Measurements from ENCODE around the gene SH3PXD2A. TPM values are rescaled to one million over a fixed set of nuclear protein-coding genes. Genes with fewer than 3 reads are reported as not detected.
"Not testable (repeated sequence)": the region's sequence is repeated elsewhere in the genome, so short reads cannot be mapped to it uniquely, and the experiment has no call there.

Gene SH3PXD2A
- total and polyA plus RNA-seq, 7 donors, result 19.0 to 58.2 (median 24.5) TPM

DNA sequence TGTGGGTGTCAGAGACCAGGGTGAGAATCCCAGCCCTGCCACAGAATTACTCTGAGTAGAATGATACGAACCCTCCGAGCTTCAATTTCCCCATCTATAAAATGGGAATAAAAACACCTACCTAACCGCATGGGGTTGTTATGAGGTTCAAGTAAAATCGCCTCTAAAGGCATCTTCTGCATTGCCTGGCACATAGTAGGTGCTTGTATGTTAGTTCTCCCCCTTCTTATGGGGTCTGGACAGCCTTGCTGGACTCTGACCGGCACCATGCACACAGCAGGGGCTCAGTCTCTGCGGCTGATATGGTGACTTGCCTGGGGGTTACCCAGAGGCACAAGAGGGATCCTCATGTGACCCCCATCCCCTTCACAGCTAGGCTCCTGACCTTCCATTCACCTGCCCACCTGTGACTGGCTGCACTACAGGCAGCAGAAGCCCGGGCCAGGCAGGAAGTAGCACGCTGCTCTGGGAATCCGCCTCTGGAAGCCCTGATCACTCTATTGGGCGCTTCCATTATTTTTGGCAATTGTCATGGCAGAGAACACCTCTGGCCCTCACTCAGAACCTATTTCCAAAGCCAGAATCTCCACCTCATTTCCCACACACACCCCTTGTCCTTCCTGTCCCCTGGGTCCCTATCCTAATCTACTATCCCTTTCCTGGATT is 6.0 kb downstream of the SH3PXD2A start:
- H3K27ac ChIP-seq, result peak overlapping the region; percentile 73 to 85 (median 78)
- no peaks in the 10 kb centered on the region for H3K27me3 ChIP-seq
- no peak for TF ChIP-seq POLR2A (IDR thresholded peaks at IDR 0.05)
- no peak for TF ChIP-seq EP300 (IDR thresholded peaks at IDR 0.05)
- TF ChIP-seq POLR2AphosphoS5 (IDR thresholded peaks at IDR 0.05), result no peak
- TF ChIP-seq, protein P1, sequence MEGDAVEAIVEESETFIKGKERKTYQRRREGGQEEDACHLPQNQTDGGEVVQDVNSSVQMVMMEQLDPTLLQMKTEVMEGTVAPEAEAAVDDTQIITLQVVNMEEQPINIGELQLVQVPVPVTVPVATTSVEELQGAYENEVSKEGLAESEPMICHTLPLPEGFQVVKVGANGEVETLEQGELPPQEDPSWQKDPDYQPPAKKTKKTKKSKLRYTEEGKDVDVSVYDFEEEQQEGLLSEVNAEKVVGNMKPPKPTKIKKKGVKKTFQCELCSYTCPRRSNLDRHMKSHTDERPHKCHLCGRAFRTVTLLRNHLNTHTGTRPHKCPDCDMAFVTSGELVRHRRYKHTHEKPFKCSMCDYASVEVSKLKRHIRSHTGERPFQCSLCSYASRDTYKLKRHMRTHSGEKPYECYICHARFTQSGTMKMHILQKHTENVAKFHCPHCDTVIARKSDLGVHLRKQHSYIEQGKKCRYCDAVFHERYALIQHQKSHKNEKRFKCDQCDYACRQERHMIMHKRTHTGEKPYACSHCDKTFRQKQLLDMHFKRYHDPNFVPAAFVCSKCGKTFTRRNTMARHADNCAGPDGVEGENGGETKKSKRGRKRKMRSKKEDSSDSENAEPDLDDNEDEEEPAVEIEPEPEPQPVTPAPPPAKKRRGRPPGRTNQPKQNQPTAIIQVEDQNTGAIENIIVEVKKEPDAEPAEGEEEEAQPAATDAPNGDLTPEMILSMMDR (IDR thresholded peaks at IDR 0.05), result no peak
- 80 to 90% methylated on average over 10 of the region's 10 CpGs for WGBS, 2 donors
- peak; percentile 64 for DNase-seq
- intact Hi-C loops (cut with DNase I), result no loop called here
- H3K4me1 ChIP-seq, result peaks cover 0 to 60% (median 47%) of the 10 kb centered on the region in 4 donors
- H3K9me3 ChIP-seq, result no peaks in the 10 kb centered on the region
- no peak overlapping the region for H3K4me3 ChIP-seq
- H3K36me3 ChIP-seq, result no peaks in the 10 kb centered on the region

DNA sequence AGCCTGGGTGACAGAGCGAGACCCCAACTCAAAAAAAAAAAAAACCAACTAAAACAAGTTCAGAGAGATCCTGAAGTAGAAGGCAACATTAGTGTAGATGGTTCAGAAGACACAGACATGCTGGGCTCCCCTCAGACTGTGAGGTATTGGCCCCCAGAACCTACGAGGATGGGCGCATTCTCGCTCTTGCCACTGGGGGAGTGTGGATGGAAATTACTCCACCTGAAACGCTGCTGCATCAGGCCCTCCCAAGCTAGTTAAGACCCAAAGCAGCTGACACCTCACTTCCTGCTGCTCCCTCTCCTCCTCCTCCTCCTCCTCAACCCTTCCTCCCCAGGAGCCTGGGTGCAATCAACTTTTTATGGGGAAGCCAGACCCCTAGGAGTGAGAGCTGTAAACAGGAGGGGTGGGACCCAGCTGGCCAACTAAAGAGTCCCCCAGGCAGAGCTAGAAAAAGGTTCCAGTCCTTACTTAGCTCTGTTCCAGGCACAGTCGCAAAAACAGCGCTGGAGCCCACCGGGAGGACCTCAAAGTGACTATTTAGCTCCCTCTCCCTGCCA is 7.4 kb downstream of the SH3PXD2A start:
- peak; percentile 36 for DNase-seq
- Histone ChIP-seq H3K27ac (peak overlapping the region in 1 of 4 donors; percentile 5), H3K27me3 (no peaks in the 10 kb centered on the region), H3K4me1 (peaks cover 0 to 60% (median 54%) of the 10 kb centered on the region in 4 donors), H3K4me3 (no peak overlapping the region), H3K36me3 (no peaks in the 10 kb centered on the region), H3K9me3 (no peaks in the 10 kb centered on the region)
- intact Hi-C loops (cut with DNase I), result no loop called here
- TF ChIP-seq POLR2AphosphoS5 (IDR thresholded peaks at IDR 0.05) (no peak), POLR2A (IDR thresholded peaks at IDR 0.05) (no peak), EP300 (IDR thresholded peaks at IDR 0.05) (no peak)
- TF ChIP-seq, protein P1 (IDR thresholded peaks at IDR 0.05), result no peak
- WGBS, 2 donors, result 66 to 76% methylated on average over 8 of the region's 8 CpGs

DNA sequence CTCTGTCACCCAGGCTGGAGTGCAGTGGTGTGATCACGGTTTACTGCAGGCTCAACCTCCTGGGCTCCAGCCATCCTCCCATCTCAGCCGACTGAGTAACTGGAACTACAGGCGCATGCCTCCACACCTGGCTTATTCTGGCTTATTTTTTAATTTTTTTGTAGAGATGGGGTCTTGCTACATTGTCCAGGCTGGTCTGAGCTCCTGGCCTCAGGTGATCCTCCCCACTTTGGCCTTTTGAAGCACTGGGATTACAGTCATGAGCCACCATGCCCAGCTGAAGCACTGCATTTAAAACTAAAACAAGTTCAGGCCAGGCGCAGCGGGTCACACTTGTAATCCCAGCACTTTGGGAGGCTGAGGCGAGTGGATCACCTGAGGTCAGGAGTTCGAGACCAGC is 8.0 kb downstream of the SH3PXD2A start:
- no peaks in the 10 kb centered on the region for H3K9me3 ChIP-seq
- DNase-seq, result peak; percentile 26
- 82 to 91% methylated on average over 7 of the region's 7 CpGs for WGBS, 2 donors
- no peak overlapping the region for H3K27ac ChIP-seq
- intact Hi-C loops (cut with DNase I), result no loop called here
- H3K27me3 ChIP-seq, result no peaks in the 10 kb centered on the region
- H3K4me3 ChIP-seq, result no peak overlapping the region
- no peaks in the 10 kb centered on the region for H3K36me3 ChIP-seq
- TF ChIP-seq EP300 (IDR thresholded peaks at IDR 0.05), result no peak
- no peak for TF ChIP-seq POLR2AphosphoS5 (IDR thresholded peaks at IDR 0.05)
- no peak for TF ChIP-seq POLR2A (IDR thresholded peaks at IDR 0.05)
- TF ChIP-seq, protein P1 (IDR thresholded peaks at IDR 0.05), result no peak
- H3K4me1 ChIP-seq, result peaks cover 0 to 53% (median 49%) of the 10 kb centered on the region in 4 donors

DNA sequence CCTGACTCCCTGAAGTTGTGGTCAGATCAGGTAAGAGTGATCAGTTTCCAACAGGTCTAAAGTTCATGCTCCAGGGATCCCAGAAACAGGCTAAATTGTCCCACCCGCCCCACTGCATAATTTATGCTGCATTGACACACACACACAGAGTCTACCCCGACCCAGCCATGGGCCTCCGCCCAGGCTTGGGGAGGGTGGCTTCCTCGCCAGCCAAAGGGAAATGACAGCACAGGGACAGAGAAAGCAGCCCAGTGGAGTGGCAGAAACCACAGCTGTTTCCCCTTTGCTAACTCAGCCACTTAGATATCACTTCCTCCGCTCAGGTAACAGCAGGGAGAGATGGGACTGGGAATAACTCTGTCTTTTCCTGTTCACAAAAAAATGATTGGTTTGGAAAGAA is 9.4 kb downstream of the SH3PXD2A start:
- peaks cover 0 to 40% (median 35%) of the 10 kb centered on the region in 4 donors for H3K4me1 ChIP-seq
- 20 to 26% methylated on average over 5 of the region's 5 CpGs for WGBS, 2 donors
- peak; percentile 65 for DNase-seq
- no peak for TF ChIP-seq EP300 (IDR thresholded peaks at IDR 0.05)
- TF ChIP-seq POLR2AphosphoS5 (IDR thresholded peaks at IDR 0.05), result no peak
- H3K9me3 ChIP-seq, result no peaks in the 10 kb centered on the region
- no peak overlapping the region for H3K27ac ChIP-seq
- intact Hi-C loops (cut with DNase I), result no loop called here
- H3K27me3 ChIP-seq, result no peaks in the 10 kb centered on the region
- no peaks in the 10 kb centered on the region for H3K36me3 ChIP-seq
- no peak overlapping the region for H3K4me3 ChIP-seq

DNA sequence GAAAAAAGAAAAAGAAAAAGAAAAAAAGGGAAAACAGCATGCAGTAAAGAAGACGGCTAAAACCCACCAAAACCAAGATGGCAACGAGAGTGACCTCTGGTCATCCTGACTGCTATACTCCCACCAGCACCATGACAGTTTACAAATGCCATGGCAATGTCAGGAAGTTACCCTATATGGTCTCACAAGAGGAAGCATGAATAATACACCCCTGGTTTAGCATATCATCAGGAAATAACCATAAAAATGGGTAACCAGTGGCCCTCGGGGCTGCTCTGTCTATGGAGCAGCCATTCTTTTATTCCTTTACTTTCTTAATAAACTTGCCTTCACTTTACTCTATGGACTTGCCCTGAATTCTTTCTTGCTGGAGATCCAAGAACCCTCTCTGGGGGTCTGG is 10.0 kb downstream of the SH3PXD2A start:
- H3K4me3 ChIP-seq; H3K9me3 ChIP-seq; H3K36me3 ChIP-seq; H3K27ac ChIP-seq; H3K27me3 ChIP-seq; intact Hi-C loops (cut with DNase I): not testable (repeated sequence)
- peak; percentile 7 for DNase-seq
- H3K4me1 ChIP-seq, result peaks cover 0 to 33% (median 29%) of the 10 kb centered on the region in 4 donors
- WGBS, 2 donors, result 68 to 74% methylated on average over 3 of the region's 3 CpGs

Measured in sigmoid colon (tissue), 7 donors.